Prostate gland (tissue), 2 donors: ENCODE data around the gene AHNAK2.

Experiments used
- CTCF ChIP-seq, 4 experiments: fragments of 200-600 bp in 2 of 4; fragments of 450-650 bp in 2 of 4; sonication (generic) in 2 of 4; IDR thresholded peaks; 1 replicate in 3 of 4; 2 replicates in 1 of 4; pipeline ENCODE4 v1.5.1; 2016 to 2019; ENCODE audit warnings: antibody characterized with exemption in 4 of 4, mild to moderate bottlenecking in 2 of 4, moderate library complexity in 2 of 4
- POLR2A ChIP-seq: fragments of 450-650 bp; IDR thresholded peaks from one replicate; pipeline ENCODE4 v1.6.1; 2016; ENCODE audit warnings: antibody characterized with exemption, mild to moderate bottlenecking
- POLR2AphosphoS5 ChIP-seq: sonication (generic); formaldehyde crosslinking; IDR thresholded peaks from one replicate; pipeline ENCODE4 v1.6.1; 2017; ENCODE audit warnings: antibody characterized with exemption

- no peak for TF ChIP-seq POLR2A
- TF ChIP-seq CTCF (IDR thresholded peaks at IDR 0.05), result no peak
- no peak for TF ChIP-seq POLR2AphosphoS5
These were observed 66.1 kb downstream of the AHNAK2 start for GRCh38 chr14:104912053-104912452.
